Left renal cortex interstitium (tissue), 4 donors: ENCODE results near the gene SMIM36. TPM values are rescaled to one million over a fixed set of nuclear protein-coding genes. Genes with fewer than 3 reads are reported as not detected.
"Not testable (repeated sequence)": the region's sequence is repeated elsewhere in the genome, so short reads cannot be mapped to it uniquely, and the experiment has no call there.

ENCODE experiments used
- DNase-seq, 4 donors: peaks; one replicate each; pipeline ENCODE4 v3.0.0-alpha.2; 2013; ENCODE audit warnings: low read depth in 4 of 4, low spot score in 2 of 4, missing footprints in 1 of 4
- polyA plus RNA-seq, 4 donors: library from polyadenylated mRNA; unstranded; fragments of 120-200 nt; gene quantifications; one replicate each; pipeline ENCODE4 v1.2.1, GENCODE V29; 2013; ENCODE audit not compliant: insufficient read length in 4 of 4

The SMIM36 gene
- polyA plus RNA-seq, 4 donors, result 0.16 to 0.36 TPM; not detected in 2

- DNase-seq, result peak in 3 of 4 donors; percentile 55 to 75 (median 62)
Observed at GRCh38 chr17:55513885-55514590, 2.8 kb upstream of the SMIM36 start.

GRCh38 chr17:55507669-55508068 lies 3.6 kb downstream of the SMIM36 start:
- DNase-seq, result not testable (repeated sequence)

- DNase-seq, result not testable (repeated sequence)
Observed at GRCh38 chr17:55501626-55502025, 9.6 kb downstream of the SMIM36 start.

GRCh38 chr17:55500103-55500502 lies 11.1 kb downstream of the SMIM36 start:
- DNase-seq, result no peak

GRCh38 chr17:55496094-55496881 lies 15.0 kb downstream of the SMIM36 start:
- DNase-seq, result no peak

DNA sequence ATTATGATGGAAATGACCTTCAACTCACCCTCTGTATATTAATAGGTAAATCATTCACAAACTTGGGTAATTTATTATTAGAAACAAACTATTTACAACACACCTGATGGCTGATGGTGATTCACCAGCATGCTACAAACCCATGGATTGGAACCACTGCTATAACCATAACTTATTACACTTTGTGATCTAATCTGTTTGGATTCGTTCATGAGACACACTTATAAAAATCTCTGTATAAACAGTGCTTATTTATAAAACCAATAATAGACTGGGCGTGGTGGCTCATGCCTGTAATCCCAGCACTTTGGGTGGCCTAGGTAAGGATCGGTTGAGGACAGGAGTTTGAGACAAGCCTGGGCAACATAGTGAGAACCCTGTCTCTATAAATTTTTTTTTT lies 16.0 kb downstream of the SMIM36 start:
- DNase-seq, result no peak

- no peak for DNase-seq
Observed at GRCh38 chr17:55492781-55493341, 18.4 kb downstream of the SMIM36 start.

- no peak for DNase-seq
Observed at GRCh38 chr17:55490376-55490775, 20.9 kb downstream of the SMIM36 start.

DNA sequence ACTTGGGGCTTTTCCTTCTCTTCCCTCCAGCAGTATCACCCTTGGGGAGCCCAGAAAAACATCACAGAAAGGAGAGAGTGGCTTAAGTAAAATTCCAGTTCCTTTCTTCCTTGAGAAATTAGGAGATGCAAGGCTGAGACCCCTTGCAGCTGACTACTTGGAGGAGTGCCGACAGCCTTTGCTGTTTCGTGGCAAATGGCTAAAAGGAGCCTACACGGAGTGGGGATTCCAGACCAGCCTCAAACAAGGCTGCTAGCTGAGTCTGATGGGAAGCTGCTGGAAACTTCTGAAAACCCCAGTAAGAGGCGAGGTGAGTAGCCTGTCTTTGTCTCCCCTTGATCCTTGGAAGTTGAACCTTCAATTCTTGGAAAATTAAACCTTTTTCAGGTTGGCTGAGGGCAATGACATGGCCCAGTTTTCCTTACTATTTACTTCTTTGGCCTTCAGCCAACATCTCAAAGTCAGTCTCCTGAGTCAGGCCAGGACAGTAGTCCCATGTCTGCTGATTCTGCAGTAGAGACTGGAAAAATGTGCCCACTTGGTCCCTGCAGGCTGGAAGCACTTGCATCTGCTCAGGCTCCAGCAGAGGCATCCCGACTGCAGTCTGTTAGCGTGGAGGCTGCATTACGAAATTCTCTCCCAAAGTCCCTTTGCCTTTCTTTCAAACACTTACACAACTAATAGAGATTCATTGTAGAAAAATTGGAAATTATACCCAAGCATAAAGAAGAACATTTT lies 23.4 kb downstream of the SMIM36 start:
- no peak for DNase-seq

DNA sequence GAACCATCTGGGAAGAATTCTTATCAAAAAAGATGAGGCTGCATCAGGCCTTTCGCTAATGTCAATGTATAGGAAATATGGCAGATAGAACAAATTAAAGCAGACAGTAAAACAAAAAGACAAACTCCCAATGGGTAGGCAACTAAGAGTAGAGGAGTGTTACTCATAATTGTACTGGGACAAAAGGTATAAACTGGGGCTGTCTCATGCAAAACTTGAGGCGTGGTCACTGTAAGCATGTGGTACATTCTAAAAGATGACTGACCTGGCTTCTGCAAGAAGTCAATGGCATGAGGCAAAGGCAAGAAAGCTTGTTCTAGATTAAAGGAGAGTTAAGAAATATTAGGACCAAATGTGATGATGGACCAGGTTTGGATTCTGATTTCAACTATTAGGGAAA lies 26.7 kb downstream of the SMIM36 start:
- DNase-seq, result no peak

- DNase-seq, result no peak
Observed at GRCh38 chr17:55482591-55483389, 28.5 kb downstream of the SMIM36 start.

- DNase-seq, result no peak
Observed at GRCh38 chr17:55480631-55481315, 30.5 kb downstream of the SMIM36 start.

GRCh38 chr17:55479903-55480302 lies 31.3 kb downstream of the SMIM36 start:
- no peak for DNase-seq

DNA sequence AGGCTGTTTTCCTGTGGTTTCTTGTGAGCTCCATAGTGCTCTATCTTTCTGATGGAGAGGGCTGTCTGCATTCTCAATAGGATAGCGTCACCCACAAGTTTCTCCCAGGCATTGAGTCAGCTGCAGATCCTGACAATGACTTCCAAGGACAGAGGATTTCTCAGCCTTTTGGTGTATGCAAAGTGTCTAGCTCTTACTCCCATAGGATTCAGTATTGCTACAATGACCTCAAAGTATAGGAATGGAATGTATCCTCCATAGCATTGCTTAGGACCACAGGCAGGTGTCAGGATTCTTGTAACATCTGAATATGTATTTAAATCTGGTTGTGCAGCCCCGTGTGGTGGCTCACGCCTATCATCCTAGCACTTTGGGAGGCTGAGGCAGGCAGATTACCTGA lies 32.3 kb downstream of the SMIM36 start:
- DNase-seq, result no peak

DNA sequence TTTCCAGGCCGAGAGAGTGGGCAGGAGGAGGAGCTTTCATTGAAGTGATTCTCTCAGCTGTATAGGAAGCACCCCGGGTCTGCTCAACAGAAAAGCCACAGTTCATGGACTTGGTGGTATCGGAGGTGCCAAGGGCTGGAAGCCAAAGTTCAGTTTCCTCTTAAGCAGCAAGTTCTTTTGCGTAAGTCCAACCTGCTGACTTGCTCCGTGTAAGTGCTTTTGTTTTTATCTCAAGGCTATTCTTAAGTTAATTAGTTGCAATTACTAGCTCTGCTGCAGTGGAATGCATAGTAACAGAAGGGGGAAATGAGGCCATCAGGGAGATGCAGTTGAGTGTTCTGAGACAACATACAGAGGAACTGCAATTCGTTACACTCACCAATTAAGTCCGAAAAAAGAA lies 44.6 kb downstream of the SMIM36 start:
- no peak for DNase-seq

DNA sequence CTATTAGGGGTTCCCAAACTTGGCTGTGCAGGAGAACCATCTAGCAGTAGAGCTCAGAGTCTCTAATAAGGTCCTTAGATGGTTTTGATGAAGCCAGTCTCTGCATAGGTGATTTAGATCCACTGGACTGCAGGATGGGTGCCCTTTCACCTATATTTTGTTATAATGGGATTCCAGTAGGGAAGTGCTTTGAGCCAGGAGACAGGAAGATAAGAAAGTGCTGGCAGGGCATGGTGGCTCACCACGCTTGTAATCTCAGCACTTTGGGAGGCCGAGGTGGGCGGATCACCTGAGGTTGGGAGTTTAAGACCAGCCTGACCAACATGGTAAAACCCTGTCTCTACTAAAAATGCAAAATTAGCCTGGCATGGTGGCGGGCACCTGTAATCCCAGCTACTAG lies 45.5 kb downstream of the SMIM36 start:
- DNase-seq, result not testable (repeated sequence)

- no peak for DNase-seq
Observed at GRCh38 chr17:55463600-55463999, 47.7 kb downstream of the SMIM36 start.

- DNase-seq, result no peak
Observed at GRCh38 chr17:55462711-55463110, 48.5 kb downstream of the SMIM36 start.

- no peak for DNase-seq
Observed at GRCh38 chr17:55462234-55462633, 49.0 kb downstream of the SMIM36 start.

DNA sequence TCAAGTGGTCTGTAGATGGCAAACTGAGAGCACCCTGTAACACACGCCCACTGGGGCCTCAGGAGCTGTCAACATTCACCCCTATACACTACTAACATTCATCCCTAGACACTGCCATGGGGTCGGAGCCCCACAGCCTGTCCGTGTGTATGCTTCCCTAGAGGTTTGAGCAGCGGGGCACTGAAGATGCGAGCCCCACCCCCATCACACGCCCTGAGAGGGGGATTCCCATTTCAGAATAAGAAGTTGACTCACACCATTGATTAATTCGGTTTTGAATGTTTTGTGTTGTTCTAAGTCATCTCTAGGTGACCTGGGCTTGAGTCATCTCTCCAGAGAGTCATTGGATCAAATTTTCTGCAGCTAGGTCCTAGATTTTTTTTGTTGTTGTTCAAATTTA lies 52.3 kb downstream of the SMIM36 start:
- DNase-seq, result no peak
